ENCODE measurements around the gene TMPO.
"Not testable (repeated sequence)": the region's sequence is repeated elsewhere in the genome, so short reads cannot be mapped to it uniquely, and the experiment has no call there.

Gene TMPO

GRCh38 chr12:98515287-98516110, at the start of gene TMPO:
TMPO (plus strand) TSS chr12:98515590; CDS start chr12:98515868, 278 bp downstream.
- peak; percentile 87 to 88 for DNase-seq (ENCODE audit: low read depth in 2 of 2)

- DNase-seq (ENCODE audit: low read depth in 2 of 2): no peak
These were observed 49.3 kb upstream of the TMPO start for GRCh38 chr12:98465950-98466602.

- no peak for DNase-seq (ENCODE audit: low read depth in 2 of 2)
These were observed 48.6 kb upstream of the TMPO start for GRCh38 chr12:98466640-98467400.

GRCh38 chr12:98469109-98469508, 46.3 kb upstream of the TMPO start:
- DNase-seq (ENCODE audit: low read depth in 2 of 2): no peak

- no peak for DNase-seq (ENCODE audit: low read depth in 2 of 2)
These were observed 44.8 kb upstream of the TMPO start for GRCh38 chr12:98470469-98471082.

GRCh38 chr12:98471085-98471484, 44.3 kb upstream of the TMPO start:
- DNase-seq (ENCODE audit: low read depth in 2 of 2): no peak

- no peak for DNase-seq (ENCODE audit: low read depth in 2 of 2)
These were observed 39.9 kb upstream of the TMPO start for GRCh38 chr12:98475565-98475908.

GRCh38 chr12:98478606-98479005, 36.8 kb upstream of the TMPO start:
- DNase-seq (ENCODE audit: low read depth in 2 of 2): no peak

GRCh38 chr12:98483621-98484503, 31.5 kb upstream of the TMPO start:
- DNase-seq (ENCODE audit: low read depth in 2 of 2): no peak

- no peak for DNase-seq (ENCODE audit: low read depth in 2 of 2)
These were observed 29.5 kb upstream of the TMPO start for GRCh38 chr12:98485792-98486340.

GRCh38 chr12:98488416-98488815, 27.0 kb upstream of the TMPO start:
- DNase-seq (ENCODE audit: low read depth in 2 of 2): not testable (repeated sequence)

GRCh38 chr12:98489176-98489575, 26.2 kb upstream of the TMPO start:
- DNase-seq (ENCODE audit: low read depth in 2 of 2): no peak

GRCh38 chr12:98490501-98491453, 24.6 kb upstream of the TMPO start:
- peak; percentile 66 to 67 for DNase-seq (ENCODE audit: low read depth in 2 of 2)

GRCh38 chr12:98492580-98493140, 22.7 kb upstream of the TMPO start:
- no peak for DNase-seq (ENCODE audit: low read depth in 2 of 2)

- DNase-seq (ENCODE audit: low read depth in 2 of 2): not testable (repeated sequence)
These were observed 14.1 kb upstream of the TMPO start for GRCh38 chr12:98501266-98501629.

GRCh38 chr12:98503342-98503591, 12.1 kb upstream of the TMPO start:
- DNase-seq (ENCODE audit: low read depth in 2 of 2): peak; percentile 64 to 71

GRCh38 chr12:98503592-98504367, 11.6 kb upstream of the TMPO start:
- peak; percentile 83 to 91 for DNase-seq (ENCODE audit: low read depth in 2 of 2)

GRCh38 chr12:98504368-98504617, 11.1 kb upstream of the TMPO start:
- no peak for DNase-seq (ENCODE audit: low read depth in 2 of 2)

- DNase-seq (ENCODE audit: low read depth in 2 of 2): no peak
These were observed 6.3 kb upstream of the TMPO start for GRCh38 chr12:98509063-98509462.
